DOHH2 (cell line): ENCODE measurements around the gene MED13L.

Experiments
- H3F3A ChIP-seq: fragments of 200-600 bp; sonication (generic), shearing (Covaris generic); 2 replicates; pipeline ENCODE4 v1.6.0; 2016; ENCODE audit warnings: antibody characterized with exemption, mild to moderate bottlenecking; ENCODE audit not compliant: control insufficient read depth, insufficient read depth
- H3K27ac ChIP-seq: fragments of 200-600 bp; sonication (generic); 2 replicates; pipeline ENCODE4 v1.5.1; 2014; ENCODE audit warnings: low read depth, mild to moderate bottlenecking, low read length, moderate library complexity
- H3K27me3 ChIP-seq: fragments of 200-600 bp; sonication (generic); 2 replicates; pipeline ENCODE4 v1.6.1; 2014; ENCODE audit warnings: mild to moderate bottlenecking, low read length, mixed read lengths; ENCODE audit not compliant: control insufficient read depth
- H3K36me3 ChIP-seq: fragments of 200-600 bp; sonication (generic); 2 replicates; pipeline ENCODE4 v1.6.1; 2014; ENCODE audit warnings: mild to moderate bottlenecking, low read length, moderate library complexity, mixed read lengths; ENCODE audit not compliant: control insufficient read depth
- H3K4me1 ChIP-seq: fragments of 200-600 bp; sonication (generic); 2 replicates; pipeline ENCODE4 v1.6.1; 2014; ENCODE audit warnings: mild to moderate bottlenecking, low read length, mixed read lengths; ENCODE audit not compliant: control insufficient read depth
- H3K4me2 ChIP-seq: fragments of 200-600 bp; sonication (generic); 2 replicates; pipeline ENCODE4 v1.6.0; 2014; ENCODE audit warnings: mild to moderate bottlenecking, low read length, moderate library complexity
- H3K4me3 ChIP-seq: fragments of 200-600 bp; sonication (generic); 2 replicates; pipeline ENCODE4 v1.5.1; 2014; ENCODE audit warnings: mild to moderate bottlenecking, low read length, mixed read lengths
- H3K79me2 ChIP-seq: fragments of 200-600 bp; sonication (generic); 2 replicates; pipeline ENCODE4 v1.6.1; 2014; ENCODE audit warnings: mild to moderate bottlenecking, low read length, mixed read lengths; ENCODE audit not compliant: control insufficient read depth
- H3K9me2 ChIP-seq: fragments of 200-600 bp; sonication (generic); replicated peaks from 2 replicates; pipeline ENCODE4 v1.6.1; 2014; ENCODE audit warnings: mild to moderate bottlenecking, low read length, mixed read lengths; ENCODE audit not compliant: control insufficient read depth
- H3K9me3 ChIP-seq: fragments of 200-600 bp; sonication (generic); 2 replicates; pipeline ENCODE4 v1.6.1; 2014; ENCODE audit warnings: antibody characterized with exemption, low read length, mixed read lengths; ENCODE audit not compliant: control insufficient read depth, insufficient read depth
- H4K20me1 ChIP-seq: fragments of 200-600 bp; sonication (generic); 2 replicates; pipeline ENCODE4 v1.6.0; 2014; ENCODE audit warnings: low read depth, mild to moderate bottlenecking, antibody characterized with exemption, low read length, moderate library complexity; ENCODE audit not compliant: control insufficient read depth, insufficient read depth
- CTCF ChIP-seq: fragments of 200-600 bp; sonication (generic); IDR thresholded peaks from one replicate; pipeline ENCODE4 v1.5.1; 2014; ENCODE audit warnings: antibody characterized with exemption, mild to moderate bottlenecking, low read depth, low read length; ENCODE audit not compliant: poor library complexity, severe bottlenecking
- EZH2phosphoT487 ChIP-seq: fragments of 200-600 bp; sonication (generic); IDR thresholded peaks from 2 replicates; pipeline ENCODE4 v1.6.1; 2017; ENCODE audit warnings: borderline replicate concordance, mild to moderate bottlenecking, antibody characterized with exemption, low read length, moderate library complexity, mixed read lengths

The MED13L gene

GRCh38 chr12:116217045-116217735 is 60.3 kb downstream of the MED13L start:
- no peaks in the 10 kb centered on the region for H3K9me2 ChIP-seq
- no peaks in the 10 kb centered on the region for H3F3A ChIP-seq
- no peak overlapping the region for H3K4me2 ChIP-seq
- TF ChIP-seq CTCF, result no peak
- TF ChIP-seq EZH2phosphoT487, result no peak
- H3K4me1 ChIP-seq, result no peaks in the 10 kb centered on the region
- H3K79me2 ChIP-seq, result peaks cover 45% of the 10 kb centered on the region
- no peaks in the 10 kb centered on the region for H3K27me3 ChIP-seq
- no peak overlapping the region for H3K27ac ChIP-seq
- no peaks in the 10 kb centered on the region for H3K9me3 ChIP-seq
- no peak overlapping the region for H3K4me3 ChIP-seq
- peaks cover 9% of the 10 kb centered on the region; the same call in 1 of the 2 replicates for H4K20me1 ChIP-seq
- no peaks in the 10 kb centered on the region for H3K36me3 ChIP-seq

DNA sequence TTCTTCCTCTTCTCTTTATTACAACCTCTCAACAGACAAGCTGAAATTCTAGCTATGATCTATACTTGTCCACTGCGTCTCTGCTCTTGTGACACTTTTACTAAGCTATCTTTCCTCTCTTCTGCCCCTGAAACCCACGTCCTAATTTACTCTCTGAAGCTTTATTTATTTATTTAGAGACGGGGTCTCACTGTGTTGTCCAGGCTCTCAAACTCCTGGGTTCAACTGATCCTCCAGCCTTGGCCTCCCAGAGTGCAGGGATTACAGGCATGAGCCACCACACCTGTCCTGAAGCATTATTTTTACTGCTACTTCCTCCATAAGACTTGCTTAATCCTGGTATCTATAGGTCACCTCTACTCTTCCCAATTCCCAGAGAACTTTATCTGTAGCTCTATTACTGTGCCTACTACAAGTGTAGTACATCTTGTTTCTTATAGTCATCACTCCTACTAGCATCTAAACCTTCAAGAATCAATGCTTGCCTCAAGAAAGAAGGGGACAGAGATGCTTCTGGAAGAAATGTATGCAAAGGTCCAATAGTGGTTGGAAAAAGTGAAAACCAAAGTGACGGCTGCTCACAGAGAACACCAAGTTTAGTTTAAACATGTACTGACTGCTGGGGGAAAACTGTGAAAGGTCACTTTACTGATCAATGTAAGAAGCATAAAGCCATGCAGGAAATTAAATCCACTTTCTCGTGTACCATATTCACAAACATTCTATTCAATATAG is 61.3 kb downstream of the MED13L start:
- no peaks in the 10 kb centered on the region for H3F3A ChIP-seq
- no peaks in the 10 kb centered on the region for H3K9me2 ChIP-seq
- TF ChIP-seq EZH2phosphoT487, result no peak
- no peak for TF ChIP-seq CTCF
- no peaks in the 10 kb centered on the region for H3K27me3 ChIP-seq
- H3K4me2 ChIP-seq, result no peak overlapping the region
- peaks cover 47% of the 10 kb centered on the region for H3K79me2 ChIP-seq
- no peaks in the 10 kb centered on the region for H3K4me1 ChIP-seq
- H3K36me3 ChIP-seq, result no peaks in the 10 kb centered on the region
- H3K27ac ChIP-seq, result no peak overlapping the region
- no peaks in the 10 kb centered on the region for H3K9me3 ChIP-seq
- peaks cover 9% of the 10 kb centered on the region; the same call in 1 of the 2 replicates for H4K20me1 ChIP-seq
- no peak overlapping the region for H3K4me3 ChIP-seq

DNA sequence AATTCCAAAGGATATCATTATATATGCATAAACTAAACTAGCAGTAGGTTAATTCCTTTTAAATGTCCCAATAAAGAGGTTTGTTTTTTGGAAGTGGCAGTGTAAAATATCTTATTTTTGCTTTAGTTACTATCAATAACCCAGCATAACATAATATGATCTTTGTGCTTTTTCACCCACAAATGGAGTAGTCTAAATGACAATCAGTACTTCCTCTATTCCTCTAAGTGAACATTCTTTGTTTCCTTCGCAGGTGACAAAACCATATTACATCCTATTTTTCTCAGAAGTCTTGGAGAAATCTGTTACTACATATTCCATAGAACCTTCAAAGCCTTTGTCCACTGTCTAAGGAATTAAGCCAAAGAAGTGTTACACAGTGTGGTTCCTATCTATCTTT is 62.5 kb downstream of the MED13L start:
- H3K36me3 ChIP-seq, result no peaks in the 10 kb centered on the region
- H3K27ac ChIP-seq, result no peak overlapping the region
- H3K4me2 ChIP-seq, result no peak overlapping the region
- H3K4me1 ChIP-seq, result no peaks in the 10 kb centered on the region
- H3K79me2 ChIP-seq, result peaks cover 55% of the 10 kb centered on the region
- TF ChIP-seq CTCF (no peak), EZH2phosphoT487 (no peak)
- peaks cover 11% of the 10 kb centered on the region for H4K20me1 ChIP-seq
- no peaks in the 10 kb centered on the region for H3K9me2 ChIP-seq
- no peaks in the 10 kb centered on the region for H3K9me3 ChIP-seq
- no peak overlapping the region for H3K4me3 ChIP-seq
- H3K27me3 ChIP-seq, result no peaks in the 10 kb centered on the region
- H3F3A ChIP-seq, result no peaks in the 10 kb centered on the region
